Sigmoid colon (tissue), 7 donors: ENCODE results near the gene FLNC. TPM values are rescaled to one million over a fixed set of nuclear protein-coding genes. Genes with fewer than 3 reads are reported as not detected.

Experiments
- DNase-seq: peaks from one replicate; pipeline ENCODE4 v3.0.0-alpha.2; 2019
- H3K27ac ChIP-seq, 4 donors: fragments of 200-600 bp; sonication (generic); one replicate each; pipeline ENCODE4 v1.5.1; 2016 to 2019; ENCODE audit warnings: mild to moderate bottlenecking in 1 of 4
- H3K27me3 ChIP-seq, 3 donors: fragments of 200-600 bp; sonication (generic); one replicate each; pipeline ENCODE4 v1.5.1; 2019; ENCODE audit warnings: mild to moderate bottlenecking in 1 of 3
- H3K36me3 ChIP-seq, 4 donors: fragments of 200-600 bp; sonication (generic); one replicate each; pipeline ENCODE4 v1.5.1; 2016 to 2019
- H3K4me1 ChIP-seq, 4 donors: fragments of 200-600 bp; sonication (generic); one replicate each; pipeline ENCODE4 v1.5.1; 2017 to 2019
- H3K4me3 ChIP-seq, 4 donors: fragments of 200-600 bp; sonication (generic); one replicate each; pipeline ENCODE4 v1.5.1; 2017 to 2019; ENCODE audit warnings: mild to moderate bottlenecking in 2 of 4, moderate library complexity in 1 of 4
- H3K9me3 ChIP-seq, 4 donors: fragments of 200-600 bp in 3 of 4; sonication (generic) in 3 of 4; one replicate each; pipeline versions ENCODE4 v1.5.1 to v1.6.1; 2013 to 2019
- EP300 ChIP-seq, 4 donors: sonication (generic); formaldehyde crosslinking; IDR thresholded peaks; one replicate each; pipeline ENCODE4 v1.6.1; 2017; ENCODE audit warnings: antibody characterized with exemption in 4 of 4
- POLR2A ChIP-seq, 2 donors: fragments of 450-650 bp; IDR thresholded peaks; one replicate each; pipeline ENCODE4 v1.6.1; 2016; ENCODE audit warnings: antibody characterized with exemption in 2 of 2, mild to moderate bottlenecking in 2 of 2, moderate library complexity in 2 of 2
- POLR2AphosphoS5 ChIP-seq, 4 donors: sonication (generic); formaldehyde crosslinking; IDR thresholded peaks; one replicate each; pipeline ENCODE4 v1.6.1; 2017; ENCODE audit warnings: antibody characterized with exemption in 4 of 4
- WGBS, 2 donors: extraction: QIAGEN DNeasy Blood & Tissue Kit; methylation state at CpG; one replicate each; pipeline ENCODE4 v1.1.7; 2013; 5-methylcytosine and 5-hydroxymethylcytosine counted together
- intact Hi-C: fragments of 100-400 bp; cut with DNase I; formaldehyde crosslinking; loops from one replicate; pipeline ENCODE4 v1.15.1; 2023
- polyA plus RNA-seq, 3 donors: library from polyadenylated mRNA; stranded (reverse); fragments of 200-250 nt; gene quantifications; one replicate each; pipeline ENCODE4 v1.2.3, GENCODE V29; 2013
- total RNA-seq, 4 donors: library from RNA; depleted of rRNA; stranded (reverse); fragments of >200 nt; gene quantifications; one replicate each; pipeline ENCODE4 v1.1.0, GENCODE V29; 2016
- TF ChIP-seq, protein P1 (sequence below), 4 experiments: fragments of 450-650 bp in 3 of 4; fragments of 200-600 bp in 1 of 4; IDR thresholded peaks; one replicate each; pipeline ENCODE4 v1.5.1; 2016 to 2019; ENCODE audit warnings: antibody characterized with exemption in 4 of 4, mild to moderate bottlenecking in 3 of 4, moderate library complexity in 2 of 4
- donor health status: healthy with polysubstance abuse.
- donor health status: Bipolar disorder and iron deficiency.
- donor health status: healthy.

FLNC gene
- total and polyA plus RNA-seq, 7 donors = 0.69 to 489 (median 95.3) TPM

DNA sequence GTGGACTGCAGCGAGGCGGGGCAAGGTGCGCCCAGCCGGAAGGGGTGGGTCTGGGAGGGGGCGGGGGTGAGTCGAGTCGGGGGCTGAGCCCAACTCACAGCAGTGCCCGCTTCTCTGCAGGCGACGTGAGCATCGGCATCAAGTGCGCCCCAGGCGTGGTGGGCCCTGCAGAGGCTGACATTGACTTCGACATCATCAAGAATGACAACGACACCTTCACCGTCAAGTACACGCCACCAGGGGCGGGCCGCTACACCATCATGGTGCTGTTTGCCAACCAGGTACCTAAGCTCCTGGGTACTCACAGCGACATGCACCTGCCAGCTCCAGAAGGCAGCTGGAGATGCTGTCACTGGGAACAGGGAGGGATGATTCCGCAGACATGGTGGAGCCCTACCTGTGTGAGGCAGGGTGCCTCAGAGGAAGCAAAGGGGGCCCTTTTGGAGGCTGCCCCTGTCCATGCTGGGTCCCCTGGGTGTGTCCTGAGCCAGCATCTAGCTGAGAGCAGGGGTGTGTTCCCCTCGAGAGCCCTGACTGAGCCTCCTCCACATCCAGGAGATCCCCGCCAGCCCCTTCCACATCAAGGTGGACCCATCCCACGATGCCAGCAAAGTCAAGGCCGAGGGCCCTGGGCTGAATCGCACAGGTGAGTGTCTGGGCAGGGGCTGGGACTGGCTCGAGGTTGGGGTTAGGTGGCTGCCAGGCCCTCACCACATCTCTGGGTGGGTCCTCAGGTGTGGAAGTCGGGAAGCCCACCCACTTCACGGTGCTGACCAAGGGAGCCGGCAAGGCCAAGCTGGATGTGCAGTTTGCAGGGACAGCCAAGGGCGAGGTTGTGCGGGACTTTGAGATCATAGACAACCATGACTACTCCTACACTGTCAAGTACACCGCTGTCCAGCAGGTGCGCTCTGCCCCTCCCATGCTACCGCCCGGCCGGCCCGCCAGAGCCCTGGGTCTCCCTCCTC lies 12.8 kb downstream of the FLNC start:
- H3K27ac ChIP-seq = peak overlapping the region; percentile 21 to 99 (median 96)
- WGBS, 2 donors = 87 to 94% methylated on average over 38 of the region's 38 CpGs
- H3K27me3 ChIP-seq = no peaks in the 10 kb centered on the region
- TF ChIP-seq, protein P1, sequence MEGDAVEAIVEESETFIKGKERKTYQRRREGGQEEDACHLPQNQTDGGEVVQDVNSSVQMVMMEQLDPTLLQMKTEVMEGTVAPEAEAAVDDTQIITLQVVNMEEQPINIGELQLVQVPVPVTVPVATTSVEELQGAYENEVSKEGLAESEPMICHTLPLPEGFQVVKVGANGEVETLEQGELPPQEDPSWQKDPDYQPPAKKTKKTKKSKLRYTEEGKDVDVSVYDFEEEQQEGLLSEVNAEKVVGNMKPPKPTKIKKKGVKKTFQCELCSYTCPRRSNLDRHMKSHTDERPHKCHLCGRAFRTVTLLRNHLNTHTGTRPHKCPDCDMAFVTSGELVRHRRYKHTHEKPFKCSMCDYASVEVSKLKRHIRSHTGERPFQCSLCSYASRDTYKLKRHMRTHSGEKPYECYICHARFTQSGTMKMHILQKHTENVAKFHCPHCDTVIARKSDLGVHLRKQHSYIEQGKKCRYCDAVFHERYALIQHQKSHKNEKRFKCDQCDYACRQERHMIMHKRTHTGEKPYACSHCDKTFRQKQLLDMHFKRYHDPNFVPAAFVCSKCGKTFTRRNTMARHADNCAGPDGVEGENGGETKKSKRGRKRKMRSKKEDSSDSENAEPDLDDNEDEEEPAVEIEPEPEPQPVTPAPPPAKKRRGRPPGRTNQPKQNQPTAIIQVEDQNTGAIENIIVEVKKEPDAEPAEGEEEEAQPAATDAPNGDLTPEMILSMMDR (IDR thresholded peaks at IDR 0.05) = no peak
- TF ChIP-seq POLR2A (IDR thresholded peaks at IDR 0.05) (no peak), POLR2AphosphoS5 (IDR thresholded peaks at IDR 0.05) (no peak), EP300 (IDR thresholded peaks at IDR 0.05) (no peak)
- no peaks in the 10 kb centered on the region for H3K9me3 ChIP-seq
- H3K4me1 ChIP-seq = peaks cover 0 to 36% (median 13%) of the 10 kb centered on the region in 4 donors
- peaks cover 41 to 100% (median 97%) of the 10 kb centered on the region in 4 donors for H3K36me3 ChIP-seq
- DNase-seq = no peak
- H3K4me3 ChIP-seq = no peak overlapping the region
- intact Hi-C loops = no loop called here

- TF ChIP-seq POLR2AphosphoS5 (IDR thresholded peaks at IDR 0.05) (no peak), POLR2A (IDR thresholded peaks at IDR 0.05) (no peak), EP300 (IDR thresholded peaks at IDR 0.05) (no peak)
- TF ChIP-seq, protein P1 (IDR thresholded peaks at IDR 0.05) = no peak
- Histone ChIP-seq H3K27me3 (no peaks in the 10 kb centered on the region), H3K9me3 (no peaks in the 10 kb centered on the region), H3K4me3 (no peak overlapping the region), H3K4me1 (peaks cover 0 to 25% (median 9%) of the 10 kb centered on the region in 4 donors), H3K36me3 (peaks cover 46 to 100% (median 97%) of the 10 kb centered on the region in 4 donors), H3K27ac (peak overlapping the region in 3 of 4 donors; percentile 30 to 99 (median 98))
- intact Hi-C loops = no loop called here
- no peak for DNase-seq
- WGBS, 2 donors = 90 to 94% methylated on average over 17 of the region's 17 CpGs
Observed at GRCh38 chr7:128843938-128844621, 13.9 kb downstream of the FLNC start.

DNA sequence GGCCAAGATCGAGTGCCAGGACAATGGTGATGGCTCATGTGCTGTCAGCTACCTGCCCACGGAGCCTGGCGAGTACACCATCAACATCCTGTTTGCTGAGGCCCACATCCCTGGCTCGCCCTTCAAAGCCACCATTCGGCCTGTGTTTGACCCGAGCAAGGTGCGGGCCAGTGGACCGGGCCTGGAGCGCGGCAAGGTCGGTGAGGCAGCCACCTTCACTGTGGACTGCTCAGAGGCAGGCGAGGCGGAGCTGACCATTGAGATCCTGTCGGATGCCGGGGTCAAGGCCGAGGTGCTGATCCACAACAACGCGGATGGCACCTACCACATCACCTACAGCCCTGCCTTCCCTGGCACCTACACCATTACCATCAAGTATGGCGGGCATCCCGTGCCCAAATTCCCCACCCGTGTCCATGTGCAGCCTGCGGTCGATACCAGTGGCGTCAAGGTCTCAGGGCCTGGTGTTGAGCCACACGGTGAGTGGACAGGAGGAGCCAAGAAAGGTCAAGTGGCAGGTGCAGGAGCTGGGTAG lies 14.6 kb downstream of the FLNC start:
- H3K27me3 ChIP-seq = no peaks in the 10 kb centered on the region
- 95 to 96% methylated on average over 25 of the region's 25 CpGs for WGBS, 2 donors

GRCh38 chr7:128845475-128845874 lies 15.3 kb downstream of the FLNC start:
- intact Hi-C loops = no loop called here
- DNase-seq = no peak
- Histone ChIP-seq H3K4me3 (no peak overlapping the region), H3K4me1 (peaks cover 0 to 17% (median 8%) of the 10 kb centered on the region in 4 donors), H3K9me3 (no peaks in the 10 kb centered on the region), H3K27me3 (no peaks in the 10 kb centered on the region), H3K36me3 (peaks cover 60 to 100% (median 97%) of the 10 kb centered on the region in 4 donors), H3K27ac (peak overlapping the region; percentile 14 to 99 (median 64))
- WGBS, 2 donors = 86 to 88% methylated on average over 5 of the region's 5 CpGs
- TF ChIP-seq, protein P1 (IDR thresholded peaks at IDR 0.05) = no peak
- TF ChIP-seq EP300 (IDR thresholded peaks at IDR 0.05) (no peak), POLR2AphosphoS5 (IDR thresholded peaks at IDR 0.05) (no peak), POLR2A (IDR thresholded peaks at IDR 0.05) (no peak)

More for the DNA sequence above, 14.6 kb downstream of the FLNC start:
- Histone ChIP-seq H3K36me3 (peaks cover 54 to 100% (median 97%) of the 10 kb centered on the region in 4 donors), H3K4me3 (no peak overlapping the region), H3K9me3 (no peaks in the 10 kb centered on the region), H3K4me1 (peaks cover 0 to 19% (median 8%) of the 10 kb centered on the region in 4 donors), H3K27ac (peak overlapping the region; percentile 14 to 99 (median 64))
- TF ChIP-seq POLR2A (IDR thresholded peaks at IDR 0.05) = no peak
- TF ChIP-seq POLR2AphosphoS5 (IDR thresholded peaks at IDR 0.05) = peak in 1 of 4 donors; percentile 39
- DNase-seq = no peak
- intact Hi-C loops = no loop called here
